LNCAP (cell line): Measurements from ENCODE around the gene TMEM200C.
A peak's percentile ranks its signal among the peaks of the same experiment; 100 is the strongest.

Source experiments
- CTCF ChIP-seq: fragments of 450-650 bp; IDR thresholded peaks from 2 replicates; pipeline ENCODE4 v1.5.1; 2017; ENCODE audit warnings: mild to moderate bottlenecking

Gene TMEM200C

GRCh38 chr18:5891184-5891853, 4.0 kb downstream of the TMEM200C start:
- TF ChIP-seq CTCF: no peak

- no peak for TF ChIP-seq CTCF
These were observed 4.8 kb downstream of the TMEM200C start for GRCh38 chr18:5890331-5891183.

GRCh38 chr18:5885361-5885760, 10.0 kb downstream of the TMEM200C start:
- no peak for TF ChIP-seq CTCF

GRCh38 chr18:5884375-5884774, 10.9 kb downstream of the TMEM200C start:
- no peak for TF ChIP-seq CTCF

GRCh38 chr18:5879479-5879882, 15.8 kb downstream of the TMEM200C start:
- peak; percentile 77 for TF ChIP-seq CTCF

GRCh38 chr18:5876891-5877290, 18.4 kb downstream of the TMEM200C start:
- TF ChIP-seq CTCF: no peak

GRCh38 chr18:5874336-5874735, 21.0 kb downstream of the TMEM200C start:
- no peak for TF ChIP-seq CTCF
